ENCODE measurements around the gene TMEM178B. TPM values are rescaled to one million over a fixed set of nuclear protein-coding genes. Genes with fewer than 3 reads are reported as not detected.

TMEM178B gene
- total and polyA plus RNA-seq, 8 donors = 0.42 to 3.0 (median 2.1) TPM

GRCh38 chr7:141281311-141281710, 207.4 kb downstream of the TMEM178B start:
- Histone ChIP-seq H3K27me3 (no peaks in the 10 kb centered on the region), H3K4me3 (no peak overlapping the region), H3K27ac (no peak overlapping the region), H3K4me1 (no peaks in the 10 kb centered on the region), H3K36me3 (no peaks in the 10 kb centered on the region), H3K9me3 (no peaks in the 10 kb centered on the region)
- no peak for ATAC-seq
- WGBS, 2 donors = 84 to 86% methylated on average over 7 of the region's 7 CpGs
- intact Hi-C loops (cut with DNase I) = no loop called here
- DNase-seq = no peak
- TF ChIP-seq CTCF (IDR thresholded peaks at IDR 0.05) = no peak
- no peak for FAIRE-seq

GRCh38 chr7:141286522-141286921, 212.7 kb downstream of the TMEM178B start:
- Histone ChIP-seq H3K27me3 (no peaks in the 10 kb centered on the region), H3K4me3 (no peak overlapping the region), H3K4me1 (no peaks in the 10 kb centered on the region), H3K9me3 (no peaks in the 10 kb centered on the region), H3K36me3 (no peaks in the 10 kb centered on the region), H3K27ac (no peak overlapping the region)
- WGBS, 2 donors = 55 to 59% methylated on average over 3 of the region's 3 CpGs
- FAIRE-seq (no peak), DNase-seq (no peak), ATAC-seq (no peak)
- no peak for TF ChIP-seq CTCF (IDR thresholded peaks at IDR 0.05)
- intact Hi-C loops (cut with DNase I) = no loop called here

GRCh38 chr7:141287936-141288335, 214.1 kb downstream of the TMEM178B start:
- TF ChIP-seq CTCF (IDR thresholded peaks at IDR 0.05) = no peak
- Histone ChIP-seq H3K4me1 (no peaks in the 10 kb centered on the region), H3K36me3 (no peaks in the 10 kb centered on the region), H3K27me3 (no peaks in the 10 kb centered on the region), H3K9me3 (no peaks in the 10 kb centered on the region), H3K27ac (no peak overlapping the region), H3K4me3 (no peak overlapping the region)
- intact Hi-C loops (cut with DNase I) = no loop called here
- 29 to 49% methylated on average over 5 of the region's 5 CpGs for WGBS, 2 donors
- no peak for FAIRE-seq
- no peak for DNase-seq
- no peak for ATAC-seq

- TF ChIP-seq CTCF (IDR thresholded peaks at IDR 0.05) = no peak
These were observed 214.8 kb downstream of the TMEM178B start for GRCh38 chr7:141288626-141289025.

GRCh38 chr7:141290365-141290764, 216.5 kb downstream of the TMEM178B start:
- Histone ChIP-seq H3K9me3 (no peaks in the 10 kb centered on the region), H3K27me3 (no peaks in the 10 kb centered on the region), H3K36me3 (no peaks in the 10 kb centered on the region), H3K27ac (no peak overlapping the region), H3K4me3 (no peak overlapping the region), H3K4me1 (no peaks in the 10 kb centered on the region)
- ATAC-seq (no peak), DNase-seq (no peak), FAIRE-seq (no peak)
- no peak for TF ChIP-seq CTCF (IDR thresholded peaks at IDR 0.05)
- WGBS, 2 donors = 86 to 88% methylated on average over 8 of the region's 8 CpGs
- intact Hi-C loops (cut with DNase I) = no loop called here

More at GRCh38 chr7:141288626-141289025, 214.8 kb downstream of the TMEM178B start:
- Histone ChIP-seq H3K36me3 (no peaks in the 10 kb centered on the region), H3K27ac (no peak overlapping the region), H3K27me3 (no peaks in the 10 kb centered on the region), H3K9me3 (no peaks in the 10 kb centered on the region), H3K4me3 (no peak overlapping the region), H3K4me1 (no peaks in the 10 kb centered on the region)
- intact Hi-C loops (cut with DNase I) = no loop called here
- FAIRE-seq = no peak
- 82 to 85% methylated on average over 7 of the region's 7 CpGs for WGBS, 2 donors
- no peak for DNase-seq
- ATAC-seq = no peak
